Aorta (tissue), 5 donors: Measurements from ENCODE around the gene CARTPT. TPM values are rescaled to one million over a fixed set of nuclear protein-coding genes. Genes with fewer than 3 reads are reported as not detected.

Experiments
- ATAC-seq: fragments of 200-7000 bp; cut with Tn5 transposase; one replicate; pipeline ENCODE4 v1.9.1; 2022; ENCODE audit warnings: moderate library complexity; ENCODE audit not compliant: low FRiP score
- DNase-seq, 2 donors: peaks; one replicate each; pipeline ENCODE4 v3.0.0-alpha.2; 2020
- H3K27ac ChIP-seq, 2 donors: one replicate each; pipeline ENCODE4 v1.5.1; 2013; ENCODE audit warnings: low read length in 2 of 2, mild to moderate bottlenecking in 2 of 2, moderate library complexity in 2 of 2, control low read depth in 1 of 2, inconsistent platforms in 1 of 2, low read depth in 1 of 2
- H3K27me3 ChIP-seq, 2 donors: one replicate each; pipeline ENCODE4 v1.6.1; 2013; ENCODE audit warnings: control low read depth in 1 of 2, low read length in 1 of 2, mild to moderate bottlenecking in 1 of 2, moderate library complexity in 1 of 2; ENCODE audit not compliant: insufficient read depth in 2 of 2, control insufficient read depth in 1 of 2
- H3K36me3 ChIP-seq, 2 donors: one replicate each; pipeline ENCODE4 v1.6.1; 2013; ENCODE audit warnings: control low read depth in 1 of 2, low read length in 1 of 2, mild to moderate bottlenecking in 1 of 2; ENCODE audit not compliant: insufficient read depth in 2 of 2, control insufficient read depth in 1 of 2
- H3K4me1 ChIP-seq, 2 donors: one replicate each; pipeline ENCODE4 v1.6.1; 2013; ENCODE audit warnings: low read length in 2 of 2, control low read depth in 1 of 2, mild to moderate bottlenecking in 1 of 2, moderate library complexity in 1 of 2; ENCODE audit not compliant: insufficient read depth in 2 of 2, control insufficient read depth in 1 of 2
- H3K4me3 ChIP-seq, 2 donors: one replicate each; pipeline ENCODE4 v1.5.1; 2013; ENCODE audit warnings: low read length in 2 of 2, control low read depth in 1 of 2, mild to moderate bottlenecking in 1 of 2
- H3K9me3 ChIP-seq: one replicate; pipeline ENCODE4 v1.6.1; 2013; ENCODE audit warnings: mild to moderate bottlenecking, low read length; ENCODE audit not compliant: control insufficient read depth
- WGBS, 2 donors: extraction: QIAGEN DNeasy Blood & Tissue Kit; methylation state at CpG; one replicate each; pipeline ENCODE4 v1.1.7; 2013; 5-methylcytosine and 5-hydroxymethylcytosine counted together
- intact Hi-C, 2 donors: fragments of 100-400 bp; cut with DNase I; formaldehyde crosslinking; loops; one replicate each; pipeline versions ENCODE4 v1.14.2 to v1.15.0; 2022
- long read RNA-seq, 2 donors: library from polyadenylated mRNA; unstranded; transcript quantifications; one replicate each; pipeline ENCODE4 v2.0.0, GENCODE V29; 2020 to 2021
- polyA plus RNA-seq, 2 donors: library from polyadenylated mRNA; stranded (reverse); fragments of 200-250 nt; gene quantifications; one replicate each; pipeline ENCODE4 v1.2.3, GENCODE V29; 2013
- total RNA-seq, 2 donors: library from RNA; stranded (reverse); fragmentation: NEBNext Ultra II Directional; extraction: Animal tissue kit (Norgen Biotek cat#: 25700); gene quantifications; one replicate each; pipeline ENCODE4 v1.2.1, GENCODE V29; 2021
- donor health status: healthy with polysubstance abuse.
- donor health status: Bipolar disorder and iron deficiency.
- donor health status: DM: no; HTN: no; CAD: no.
- donor health status: DM: no; HTN: no; CAD: no.
- donor health status: DM: yes; HTN: yes; CAD: no.

Gene CARTPT
- total RNA-seq (not detected), polyA plus RNA-seq (10 to 100 TPM in 1 of 2 donors, under 1 TPM in 1; 0.51 to 30.8 TPM)
- long read RNA-seq, donor 1, result 0 reads
- long read RNA-seq, donor 2, result 0 reads

GRCh38 chr5:71719063-71719964, at the start of gene CARTPT:
Gene CARTPT (plus strand): TSS chr5:71719275. CDS start chr5:71719294, 19 bp downstream.
- intact Hi-C loops, result no loop called here
- ATAC-seq (peak; percentile 39), DNase-seq (no peak)
- no peaks in the 10 kb centered on the region for H3K4me1 ChIP-seq
- no peaks in the 10 kb centered on the region for H3K36me3 ChIP-seq
- H3K9me3 ChIP-seq, result no peaks in the 10 kb centered on the region
- 3 to 4% methylated on average over 64 to 65 of the region's 65 CpGs for WGBS, 2 donors
- H3K4me3 ChIP-seq, result no peak within 1 kb of the TSS
- no peaks in the 10 kb centered on the region for H3K27me3 ChIP-seq
- H3K27ac ChIP-seq, result no peak within 1 kb of the TSS

DNA sequence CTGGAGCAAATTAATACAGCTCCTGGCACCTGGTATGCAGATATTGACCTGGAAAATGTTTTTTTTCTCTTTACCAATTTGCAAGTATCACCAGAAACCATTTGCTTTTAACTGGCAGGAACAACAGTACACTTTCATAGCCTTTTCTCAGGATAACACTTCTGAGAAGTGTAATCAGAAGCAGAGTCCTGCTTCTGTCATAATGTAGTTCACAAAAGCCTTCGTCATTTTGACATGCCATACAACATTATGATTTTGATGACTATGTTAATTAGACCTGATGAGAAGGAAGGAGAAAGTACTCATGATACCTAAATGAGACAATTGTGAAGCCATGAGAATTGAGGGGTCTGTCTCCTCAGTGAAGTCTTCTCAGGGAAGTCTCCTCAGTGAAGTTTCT, 41.1 kb upstream of the CARTPT start:
- Histone ChIP-seq H3K4me3 (no peak overlapping the region), H3K27me3 (no peaks in the 10 kb centered on the region), H3K27ac (no peak overlapping the region), H3K36me3 (no peaks in the 10 kb centered on the region), H3K4me1 (no peaks in the 10 kb centered on the region), H3K9me3 (no peaks in the 10 kb centered on the region)
- ATAC-seq (no peak), DNase-seq (no peak)
- WGBS, 2 donors, result 85 to 91% methylated on average over 1 of the region's 1 CpG
- intact Hi-C loops, result no loop called here

GRCh38 chr5:71679714-71680113, 39.4 kb upstream of the CARTPT start:
- intact Hi-C loops, result no loop called here
- ATAC-seq (no peak), DNase-seq (no peak)
- Histone ChIP-seq H3K9me3 (no peaks in the 10 kb centered on the region), H3K4me1 (no peaks in the 10 kb centered on the region), H3K27ac (no peak overlapping the region), H3K4me3 (no peak overlapping the region), H3K36me3 (no peaks in the 10 kb centered on the region), H3K27me3 (no peaks in the 10 kb centered on the region)
- 37 to 61% methylated on average over 5 of the region's 5 CpGs for WGBS, 2 donors

DNA sequence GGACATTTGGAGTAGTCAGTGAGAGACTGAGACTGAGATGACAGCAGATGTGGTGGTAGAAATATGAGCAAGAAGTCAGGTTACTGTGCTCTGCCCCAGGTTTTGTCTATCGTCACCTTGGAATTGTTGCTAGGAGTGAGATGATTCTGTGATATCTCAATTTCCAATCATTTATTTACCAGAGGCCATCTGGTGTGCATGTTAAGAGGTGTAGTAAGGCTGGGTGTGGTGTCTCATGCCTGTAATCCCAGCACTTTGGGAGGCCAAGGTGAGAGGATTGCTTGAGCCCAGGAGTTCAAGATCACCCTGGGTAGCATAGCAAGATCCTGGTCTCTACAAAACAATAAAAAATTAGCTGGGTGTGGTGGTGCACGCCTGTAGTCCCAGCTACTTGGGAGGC, 38.6 kb upstream of the CARTPT start:
- Histone ChIP-seq H3K9me3 (no peaks in the 10 kb centered on the region), H3K4me3 (no peak overlapping the region), H3K36me3 (no peaks in the 10 kb centered on the region), H3K27me3 (no peaks in the 10 kb centered on the region), H3K4me1 (no peaks in the 10 kb centered on the region), H3K27ac (no peak overlapping the region)
- no peak for DNase-seq
- intact Hi-C loops, result no loop called here
- no peak for ATAC-seq
- 89 to 94% methylated on average over 2 of the region's 2 CpGs for WGBS, 2 donors

DNA sequence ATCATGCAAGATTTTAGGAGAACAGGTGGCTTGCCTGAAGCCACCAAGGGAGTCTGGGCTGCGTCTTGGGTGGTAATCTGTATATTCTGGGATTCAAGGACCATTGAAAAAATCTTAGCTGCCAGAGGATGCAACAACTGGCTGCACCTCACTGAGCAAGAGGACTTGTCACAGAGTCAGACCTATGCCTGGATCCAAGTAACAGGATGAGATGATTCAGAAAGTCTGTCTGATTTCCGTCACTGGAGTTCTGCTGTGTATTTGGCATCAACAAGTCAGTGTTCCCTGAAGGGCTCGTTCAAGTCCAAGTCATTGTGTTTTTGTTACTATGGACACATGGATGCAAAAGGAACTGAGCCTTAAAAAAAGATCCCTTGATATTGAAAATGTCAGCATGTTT, 37.8 kb upstream of the CARTPT start:
- no peak overlapping the region for H3K4me3 ChIP-seq
- no peaks in the 10 kb centered on the region for H3K4me1 ChIP-seq
- no peaks in the 10 kb centered on the region for H3K27me3 ChIP-seq
- no peaks in the 10 kb centered on the region for H3K36me3 ChIP-seq
- no peaks in the 10 kb centered on the region for H3K9me3 ChIP-seq
- ATAC-seq (no peak), DNase-seq (no peak)
- no peak overlapping the region for H3K27ac ChIP-seq
- intact Hi-C loops, result no loop called here
- 31 to 37% methylated on average over 3 of the region's 3 CpGs for WGBS, 2 donors

- intact Hi-C loops, result no loop called here
- Histone ChIP-seq H3K27ac (no peak overlapping the region), H3K4me3 (no peak overlapping the region), H3K4me1 (no peaks in the 10 kb centered on the region), H3K36me3 (no peaks in the 10 kb centered on the region), H3K27me3 (no peaks in the 10 kb centered on the region), H3K9me3 (no peaks in the 10 kb centered on the region)
- no peak for ATAC-seq
- no peak for DNase-seq
- 84 to 91% methylated on average over 2 of the region's 2 CpGs for WGBS, 2 donors
Observed at GRCh38 chr5:71684309-71684708, 34.8 kb upstream of the CARTPT start.

DNA sequence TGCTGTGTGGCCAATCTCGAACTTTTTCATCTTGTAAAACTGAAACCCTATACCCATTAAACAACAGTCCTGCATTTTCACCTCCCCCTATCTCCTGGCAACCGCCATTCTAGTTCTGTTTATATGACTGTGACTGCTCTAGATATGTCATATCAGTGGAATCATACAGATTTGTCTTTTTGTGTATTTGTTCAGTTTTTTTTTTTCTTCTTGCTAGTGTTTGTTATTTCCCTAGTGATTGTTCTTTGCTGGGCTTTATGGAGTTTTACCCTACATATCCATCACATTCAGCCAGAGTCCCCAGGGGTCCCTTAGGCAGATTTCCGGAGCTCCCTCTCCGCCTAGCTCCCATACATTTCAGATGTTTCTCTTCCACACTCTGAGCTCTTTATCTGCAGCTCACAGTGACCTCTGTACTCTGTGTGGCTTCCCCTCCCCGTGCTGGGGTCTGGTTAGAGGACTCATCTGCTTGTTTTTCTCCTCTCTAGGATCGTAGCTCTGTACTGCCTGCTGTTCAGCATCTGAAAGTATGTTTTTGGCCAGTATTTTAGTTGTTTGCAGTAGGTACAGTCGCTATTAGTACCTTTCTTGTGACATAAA, 25.1 kb upstream of the CARTPT start:
- Histone ChIP-seq H3K27me3 (peaks cover 0 to 1% of the 10 kb centered on the region in 2 donors), H3K9me3 (no peaks in the 10 kb centered on the region), H3K27ac (no peak overlapping the region), H3K4me1 (no peaks in the 10 kb centered on the region), H3K36me3 (no peaks in the 10 kb centered on the region), H3K4me3 (no peak overlapping the region)
- whole genome bisulfite sequencing, 2 donors, result 7 to 16% methylated on average over 7 of the region's 7 CpGs
- DNase-seq (no peak), ATAC-seq (no peak)
- intact Hi-C loops, result no loop called here

GRCh38 chr5:71695071-71695470, 24.0 kb upstream of the CARTPT start:
- H3K27ac ChIP-seq, result no peak overlapping the region
- H3K9me3 ChIP-seq, result no peaks in the 10 kb centered on the region
- WGBS, 2 donors, result 92 to 94% methylated on average over 8 of the region's 8 CpGs
- no peak for DNase-seq
- no peaks in the 10 kb centered on the region for H3K4me1 ChIP-seq
- peaks cover 0 to 1% of the 10 kb centered on the region in 2 donors for H3K27me3 ChIP-seq
- intact Hi-C loops, result no loop called here
- no peak for ATAC-seq
- no peaks in the 10 kb centered on the region for H3K36me3 ChIP-seq
- no peak overlapping the region for H3K4me3 ChIP-seq

- peaks cover 0 to 1% of the 10 kb centered on the region in 2 donors for H3K27me3 ChIP-seq
- no peaks in the 10 kb centered on the region for H3K36me3 ChIP-seq
- ATAC-seq (no peak), DNase-seq (no peak)
- no peak overlapping the region for H3K4me3 ChIP-seq
- H3K9me3 ChIP-seq, result no peaks in the 10 kb centered on the region
- H3K27ac ChIP-seq, result no peak overlapping the region
- intact Hi-C loops, result no loop called here
- H3K4me1 ChIP-seq, result no peaks in the 10 kb centered on the region
Observed at GRCh38 chr5:71695595-71695994, 23.5 kb upstream of the CARTPT start.
